Sigmoid colon (tissue), 3 donors: ENCODE measurements around the gene GYS1.

Experiments used
- CTCF ChIP-seq, 4 experiments: fragments of 450-650 bp in 3 of 4; fragments of 200-600 bp in 1 of 4; IDR thresholded peaks; one replicate each; pipeline ENCODE4 v1.5.1; 2016 to 2019; ENCODE audit warnings: antibody characterized with exemption in 4 of 4, mild to moderate bottlenecking in 3 of 4, moderate library complexity in 2 of 4
- POLR2A ChIP-seq, 2 donors: fragments of 450-650 bp; IDR thresholded peaks; one replicate each; pipeline ENCODE4 v1.6.1; 2016; ENCODE audit warnings: antibody characterized with exemption in 2 of 2, mild to moderate bottlenecking in 2 of 2, moderate library complexity in 2 of 2

- no peak for TF ChIP-seq CTCF (IDR thresholded peaks at IDR 0.05)
- TF ChIP-seq POLR2A (IDR thresholded peaks at IDR 0.05): no peak
Measured at GRCh38 chr19:48963371-48964204, 29.5 kb downstream of the GYS1 start.
